DOHH2 (cell line): Measurements from ENCODE around the gene MAN1C1.

Experiments used
- CTCF ChIP-seq: fragments of 200-600 bp; sonication (generic); IDR thresholded peaks from one replicate; pipeline ENCODE4 v1.5.1; 2014; ENCODE audit warnings: antibody characterized with exemption, mild to moderate bottlenecking, low read depth, low read length; ENCODE audit not compliant: poor library complexity, severe bottlenecking
- EZH2phosphoT487 ChIP-seq: fragments of 200-600 bp; sonication (generic); IDR thresholded peaks from 2 replicates; pipeline ENCODE4 v1.6.1; 2017; ENCODE audit warnings: borderline replicate concordance, mild to moderate bottlenecking, antibody characterized with exemption, low read length, moderate library complexity, mixed read lengths

- TF ChIP-seq EZH2phosphoT487, result no peak
- TF ChIP-seq CTCF, result no peak
These were observed 85.6 kb downstream of the MAN1C1 start for GRCh38 chr1:25702101-25702775.
